Stimulated activated CD4-positive, alpha-beta T cell treated with anti-CD3 and anti-CD28 coated beads, Interleukin-12 subunit alpha, Interleukin-12 subunit beta, amount 100 ng/mL, for 24 hours (primary cell): Measurements from ENCODE around the gene CCNL1.

Experiments used
- DNase-seq, 2 experiments: peaks; one replicate each; pipeline ENCODE4 v3.0.0-alpha.2; 2020; ENCODE audit warnings: low read depth in 2 of 2

The CCNL1 gene

GRCh38 chr3:157122832-157123427 is 37.0 kb downstream of the CCNL1 start:
- DNase-seq = no peak

GRCh38 chr3:157122116-157122515 is 37.8 kb downstream of the CCNL1 start:
- no peak for DNase-seq

DNA sequence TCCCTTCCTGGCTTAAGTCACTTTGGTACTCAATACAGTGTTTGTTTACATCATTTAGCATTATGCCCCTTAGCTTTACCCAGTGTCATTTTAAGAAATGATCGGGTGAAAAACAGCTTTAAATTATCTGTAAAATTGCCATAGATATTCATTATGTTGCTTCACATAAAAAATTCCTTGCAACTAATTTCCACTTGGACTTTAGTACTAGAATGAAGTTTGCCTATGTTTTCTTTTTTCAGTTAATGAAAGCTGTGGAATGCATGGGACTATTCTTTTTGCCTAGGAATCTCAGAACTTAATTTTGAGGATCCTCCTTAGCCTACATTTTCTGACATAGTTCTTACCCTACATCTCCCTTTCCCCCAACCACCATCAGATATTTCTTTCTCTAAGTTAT is 38.4 kb downstream of the CCNL1 start:
- DNase-seq = no peak

GRCh38 chr3:157120071-157120892 is 39.7 kb downstream of the CCNL1 start:
- no peak for DNase-seq

DNA sequence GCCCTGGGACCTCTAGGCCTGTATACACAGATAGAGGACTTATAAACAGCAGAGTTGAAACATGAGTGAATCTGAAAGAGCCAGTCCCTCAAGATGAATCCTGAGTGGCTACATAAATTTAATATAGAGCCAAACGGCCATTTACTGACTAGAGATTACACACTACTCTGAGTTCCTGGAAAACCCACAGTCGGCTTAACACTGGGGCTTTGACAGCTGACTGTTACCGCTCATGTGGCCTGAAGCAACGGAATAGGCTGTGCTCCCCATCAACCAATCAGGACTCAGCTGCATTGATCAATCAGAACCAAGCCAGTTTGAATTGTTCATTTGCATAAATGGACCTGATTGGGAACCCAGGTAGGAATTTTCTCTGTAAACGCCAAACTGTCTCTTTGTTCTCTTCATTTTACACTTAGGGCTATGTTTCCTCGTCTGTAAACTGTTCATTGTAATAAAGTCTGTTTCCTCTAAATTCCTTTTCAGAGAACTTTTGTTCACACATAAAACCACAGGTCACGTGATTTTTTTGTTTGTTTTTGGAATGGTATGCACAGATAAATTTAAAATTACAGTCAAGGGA is 40.5 kb downstream of the CCNL1 start:
- DNase-seq = no peak

DNA sequence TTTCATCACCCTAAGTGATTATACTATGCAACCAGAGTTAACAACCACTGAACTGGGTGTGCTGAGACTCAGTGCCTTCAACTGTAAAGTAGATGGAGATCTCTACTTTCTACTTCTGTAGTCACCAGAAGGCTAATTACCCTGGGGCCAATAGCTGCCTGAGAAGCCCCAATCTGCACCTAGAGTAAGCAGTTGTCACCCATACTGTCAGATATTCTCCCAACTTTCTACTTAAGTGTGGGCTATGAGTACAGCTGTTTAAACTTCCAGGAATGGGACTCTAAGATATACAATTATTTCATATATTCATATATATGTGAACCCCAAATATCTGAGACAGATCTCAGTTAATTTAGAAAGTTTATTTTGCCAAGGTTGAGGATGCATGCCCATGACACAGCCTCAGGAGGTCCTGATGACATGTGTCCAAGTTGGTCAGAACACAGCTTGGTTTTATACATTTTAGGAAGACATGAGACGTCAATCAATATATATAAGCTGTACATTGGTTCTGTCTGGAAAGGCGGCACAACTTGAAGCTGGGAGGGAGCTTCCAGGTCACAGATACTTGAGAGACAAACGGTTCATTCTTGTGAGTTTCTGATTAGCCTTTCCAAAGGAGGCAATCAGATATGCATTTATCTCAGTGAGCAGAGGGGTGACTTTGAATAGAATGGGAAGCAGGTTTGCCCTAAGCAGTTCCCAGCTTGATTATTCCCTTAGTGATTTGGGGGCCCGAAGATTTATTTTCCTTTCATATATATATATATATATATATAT is 41.9 kb downstream of the CCNL1 start:
- DNase-seq = no peak

DNA sequence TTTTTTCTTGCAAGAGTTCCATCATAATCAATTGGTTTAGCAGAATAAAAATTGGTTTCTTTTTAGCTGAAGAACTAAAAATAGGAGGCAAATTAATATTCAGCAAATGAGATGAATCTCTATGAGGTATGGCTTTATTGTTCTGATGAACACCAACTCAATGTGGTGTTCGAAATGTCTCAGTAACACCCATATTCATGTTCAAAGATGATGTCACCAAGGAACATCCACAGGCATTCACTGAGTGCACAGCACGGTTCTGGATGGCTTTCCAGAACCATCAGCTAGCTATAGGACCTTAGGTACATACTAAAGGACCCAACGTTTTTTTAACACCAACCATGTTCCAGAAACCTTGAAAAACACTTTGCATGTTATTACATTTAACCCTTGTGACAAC is 42.7 kb downstream of the CCNL1 start:
- DNase-seq = no peak

DNA sequence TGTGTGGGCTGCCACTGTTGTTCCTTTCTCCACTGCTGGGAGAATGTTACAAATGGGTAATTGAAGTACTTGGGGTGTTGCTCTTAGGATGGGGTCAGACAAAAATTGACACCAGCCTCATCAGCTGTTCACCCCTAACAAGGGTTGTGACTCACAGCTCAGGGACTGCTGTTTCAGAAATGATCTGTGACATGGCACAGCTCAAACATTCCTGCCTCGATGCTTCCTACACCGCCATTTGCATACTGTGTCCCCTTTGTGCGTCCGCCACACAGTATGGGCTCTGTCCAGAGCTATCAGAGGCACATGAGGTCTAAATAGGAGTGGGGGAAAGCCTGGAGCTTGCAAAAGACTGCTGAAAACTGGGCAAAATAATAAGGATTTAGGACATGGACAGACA is 43.9 kb downstream of the CCNL1 start:
- DNase-seq = no peak

DNA sequence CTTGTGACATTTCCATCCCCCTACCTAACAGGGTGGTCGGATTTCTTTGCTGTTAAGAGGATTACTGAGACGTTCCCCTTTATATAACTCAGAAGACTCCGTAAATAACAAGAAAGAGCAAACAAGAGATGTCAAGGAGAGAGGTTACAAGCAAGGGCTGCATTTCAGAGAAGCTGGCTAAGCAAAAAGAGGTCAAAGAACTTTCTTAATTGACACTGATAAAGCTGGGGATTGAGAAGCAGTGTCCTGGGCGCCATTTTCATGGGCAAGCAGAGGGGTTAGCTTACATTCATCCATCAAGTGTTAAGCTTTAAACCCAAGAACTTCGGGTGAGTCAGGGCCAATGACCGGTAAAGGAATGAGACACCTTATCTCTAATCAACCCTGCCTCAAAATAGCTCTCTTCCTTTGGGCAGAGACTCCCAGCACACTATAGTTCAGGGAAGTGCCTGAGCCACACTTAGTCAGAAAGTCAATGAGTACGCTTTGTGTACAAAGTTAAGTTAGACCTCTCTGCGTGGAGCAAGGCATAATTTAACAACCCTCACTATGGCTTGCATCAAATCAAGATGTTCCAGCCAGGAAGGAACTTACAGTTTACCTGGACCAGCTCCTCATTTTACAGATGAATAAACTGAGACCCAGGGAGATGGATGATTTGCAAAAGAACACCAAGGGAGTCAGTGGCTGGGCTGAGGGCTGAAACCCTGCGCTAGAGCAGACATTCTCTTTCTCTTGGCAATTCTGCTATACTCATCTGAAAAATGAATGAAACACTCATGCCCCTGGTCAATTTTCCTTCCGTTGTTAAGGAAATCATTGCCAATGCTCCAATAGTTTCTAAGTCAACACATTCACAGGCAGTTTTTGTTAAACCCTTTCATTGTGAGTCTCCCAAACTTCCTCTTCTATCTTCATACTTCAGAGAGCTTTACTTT is 44.6 kb downstream of the CCNL1 start:
- no peak for DNase-seq

GRCh38 chr3:157113832-157114505 is 46.0 kb downstream of the CCNL1 start:
- DNase-seq = no peak

DNA sequence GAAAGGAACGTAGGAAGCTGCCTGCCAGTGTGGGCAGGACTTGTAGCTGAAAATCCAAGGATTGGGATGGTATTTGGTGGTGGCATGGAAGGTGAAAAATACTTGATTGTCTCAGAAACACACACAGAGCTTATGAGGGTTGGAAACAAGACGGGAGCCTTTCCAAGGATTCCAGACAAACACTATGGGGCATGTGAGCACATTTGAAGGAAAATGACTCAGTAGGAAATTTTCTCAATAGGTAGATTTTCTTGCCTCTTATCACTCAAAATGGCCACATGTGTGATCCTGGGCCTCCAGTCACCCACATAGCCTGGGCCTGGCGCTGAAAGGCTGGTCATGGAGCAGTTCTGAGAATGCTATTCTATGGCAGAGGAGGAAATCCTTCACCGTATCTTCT is 47.4 kb downstream of the CCNL1 start:
- no peak for DNase-seq

GRCh38 chr3:157111518-157111917 is 48.4 kb downstream of the CCNL1 start:
- no peak for DNase-seq

DNA sequence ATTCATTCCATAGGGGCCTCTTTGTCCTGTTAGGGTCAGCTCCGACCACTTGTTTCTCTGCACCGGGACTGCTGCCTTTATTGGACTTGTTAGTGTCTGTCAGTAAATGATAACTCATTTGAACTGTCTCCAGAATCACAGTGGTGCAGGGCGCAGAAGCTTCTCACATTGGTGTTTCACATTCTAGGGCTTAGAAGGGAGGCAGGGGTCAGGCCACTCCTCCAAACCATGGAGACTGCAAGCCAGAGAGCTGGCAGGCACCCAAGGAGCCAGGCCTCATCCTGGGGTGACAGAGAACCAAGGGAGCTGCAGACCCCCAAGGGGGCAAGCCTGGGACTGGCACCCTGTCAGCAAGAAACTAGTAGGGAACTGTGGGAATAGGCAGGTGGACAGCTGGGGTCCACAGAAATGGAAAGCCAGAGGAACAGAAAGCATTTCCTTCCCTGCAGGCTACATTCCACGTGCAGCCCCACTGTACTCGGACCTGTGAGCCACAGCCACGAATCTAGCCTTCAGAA is 49.1 kb downstream of the CCNL1 start:
- DNase-seq = no peak

GRCh38 chr3:157109267-157110141 is 50.4 kb downstream of the CCNL1 start:
- no peak for DNase-seq

- no peak for DNase-seq
These were observed 52.3 kb downstream of the CCNL1 start for GRCh38 chr3:157107644-157108133.

GRCh38 chr3:157107037-157107436 is 52.9 kb downstream of the CCNL1 start:
- DNase-seq = no peak

GRCh38 chr3:157104928-157105652 is 54.9 kb downstream of the CCNL1 start:
- DNase-seq = no peak

DNA sequence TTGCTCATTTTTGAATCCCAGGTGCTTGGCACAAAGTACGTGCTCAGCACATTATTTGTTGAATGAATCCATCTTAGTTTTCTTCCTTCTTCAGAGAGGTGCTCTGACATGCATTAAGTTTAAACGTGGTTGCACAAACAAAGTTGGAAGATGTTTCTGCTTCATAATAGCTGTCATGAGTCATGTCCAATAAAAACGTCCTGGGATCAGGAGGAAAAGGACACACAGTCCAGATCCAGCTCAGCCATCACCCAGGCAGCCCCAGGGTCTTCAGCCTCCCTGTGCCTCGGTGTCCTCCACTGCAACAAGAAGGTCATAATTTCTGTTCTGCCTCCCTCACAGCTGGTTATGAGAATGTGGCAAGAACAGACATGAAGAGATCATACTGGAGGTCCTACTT is 55.4 kb downstream of the CCNL1 start:
- no peak for DNase-seq

GRCh38 chr3:157103860-157104259 is 56.1 kb downstream of the CCNL1 start:
- DNase-seq = no peak
